A549 (cell line): ENCODE data around the gene SLCO4C1.

Experiments
- ELK1 ChIP-seq: fragments of 150-350 bp; IDR thresholded peaks from 2 replicates; pipeline ENCODE4 v1.6.1; 2014; ENCODE audit warnings: low read depth, mild to moderate bottlenecking, low read length
- EP300 ChIP-seq, 2 experiments: fragments of >200 bp; sonication (Bioruptor Twin); formaldehyde crosslinking; IDR thresholded peaks; 2 replicates in 1 of 2; 3 replicates in 1 of 2; pipeline ENCODE4 v1.6.1; 2016 to 2017
- HDAC2 ChIP-seq: fragments of 200-600 bp; sonication (generic); IDR thresholded peaks from 2 replicates; pipeline ENCODE4 v1.6.1; 2016
- JUN ChIP-seq, 2 experiments: fragments of >200 bp; sonication (Bioruptor Twin); formaldehyde crosslinking; IDR thresholded peaks; 2 replicates in 1 of 2; 3 replicates in 1 of 2; pipeline ENCODE4 v1.6.1; 2016 to 2017
- MYC ChIP-seq: IDR thresholded peaks from 2 replicates; pipeline ENCODE4 v1.6.1; 2012; ENCODE audit warnings: mild to moderate bottlenecking, inconsistent platforms, low read length, improper control_type of control experiment, borderline replicate concordance
- POLR2A ChIP-seq: IDR thresholded peaks from 2 replicates; pipeline ENCODE4 v1.6.1; 2012; ENCODE audit warnings: mild to moderate bottlenecking, low read length
- TF ChIP-seq, protein P1 (sequence below): IDR thresholded peaks from 2 replicates; pipeline ENCODE4 v1.6.1; 2012; ENCODE audit warnings: low read depth, borderline replicate concordance
- TF ChIP-seq, protein P2 (sequence below): fragments of >200 bp; sonication (Bioruptor Twin); formaldehyde crosslinking; IDR thresholded peaks from 3 replicates; pipeline ENCODE4 v1.5.1; 2016

- no peak for TF ChIP-seq HDAC2
- no peak for TF ChIP-seq MYC
- no peak for TF ChIP-seq JUN (IDR thresholded peaks at IDR 0.05)
- TF ChIP-seq, protein P1, sequence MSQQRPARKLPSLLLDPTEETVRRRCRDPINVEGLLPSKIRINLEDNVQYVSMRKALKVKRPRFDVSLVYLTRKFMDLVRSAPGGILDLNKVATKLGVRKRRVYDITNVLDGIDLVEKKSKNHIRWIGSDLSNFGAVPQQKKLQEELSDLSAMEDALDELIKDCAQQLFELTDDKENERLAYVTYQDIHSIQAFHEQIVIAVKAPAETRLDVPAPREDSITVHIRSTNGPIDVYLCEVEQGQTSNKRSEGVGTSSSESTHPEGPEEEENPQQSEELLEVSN = no peak
- TF ChIP-seq ELK1 = no peak
- TF ChIP-seq, protein P2, sequence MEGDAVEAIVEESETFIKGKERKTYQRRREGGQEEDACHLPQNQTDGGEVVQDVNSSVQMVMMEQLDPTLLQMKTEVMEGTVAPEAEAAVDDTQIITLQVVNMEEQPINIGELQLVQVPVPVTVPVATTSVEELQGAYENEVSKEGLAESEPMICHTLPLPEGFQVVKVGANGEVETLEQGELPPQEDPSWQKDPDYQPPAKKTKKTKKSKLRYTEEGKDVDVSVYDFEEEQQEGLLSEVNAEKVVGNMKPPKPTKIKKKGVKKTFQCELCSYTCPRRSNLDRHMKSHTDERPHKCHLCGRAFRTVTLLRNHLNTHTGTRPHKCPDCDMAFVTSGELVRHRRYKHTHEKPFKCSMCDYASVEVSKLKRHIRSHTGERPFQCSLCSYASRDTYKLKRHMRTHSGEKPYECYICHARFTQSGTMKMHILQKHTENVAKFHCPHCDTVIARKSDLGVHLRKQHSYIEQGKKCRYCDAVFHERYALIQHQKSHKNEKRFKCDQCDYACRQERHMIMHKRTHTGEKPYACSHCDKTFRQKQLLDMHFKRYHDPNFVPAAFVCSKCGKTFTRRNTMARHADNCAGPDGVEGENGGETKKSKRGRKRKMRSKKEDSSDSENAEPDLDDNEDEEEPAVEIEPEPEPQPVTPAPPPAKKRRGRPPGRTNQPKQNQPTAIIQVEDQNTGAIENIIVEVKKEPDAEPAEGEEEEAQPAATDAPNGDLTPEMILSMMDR = no peak
- no peak for TF ChIP-seq EP300 (IDR thresholded peaks at IDR 0.05)
- TF ChIP-seq POLR2A = no peak
Measured at GRCh38 chr5:102221949-102222348, 74.1 kb downstream of the SLCO4C1 start.
